Neural progenitor cell (in vitro differentiated cells): Measurements from ENCODE around the gene CELF5.

Experiments
- CTCF ChIP-seq: fragments of 200-600 bp; sonication (generic); IDR thresholded peaks from 2 replicates; pipeline ENCODE4 v1.5.1; 2017; ENCODE audit warnings: antibody characterized with exemption, mild to moderate bottlenecking
- EZH2 ChIP-seq: fragments of 200-600 bp; sonication (generic); IDR thresholded peaks from 2 replicates; pipeline ENCODE4 v1.6.1; 2017; ENCODE audit warnings: antibody characterized with exemption, mild to moderate bottlenecking, moderate library complexity

DNA sequence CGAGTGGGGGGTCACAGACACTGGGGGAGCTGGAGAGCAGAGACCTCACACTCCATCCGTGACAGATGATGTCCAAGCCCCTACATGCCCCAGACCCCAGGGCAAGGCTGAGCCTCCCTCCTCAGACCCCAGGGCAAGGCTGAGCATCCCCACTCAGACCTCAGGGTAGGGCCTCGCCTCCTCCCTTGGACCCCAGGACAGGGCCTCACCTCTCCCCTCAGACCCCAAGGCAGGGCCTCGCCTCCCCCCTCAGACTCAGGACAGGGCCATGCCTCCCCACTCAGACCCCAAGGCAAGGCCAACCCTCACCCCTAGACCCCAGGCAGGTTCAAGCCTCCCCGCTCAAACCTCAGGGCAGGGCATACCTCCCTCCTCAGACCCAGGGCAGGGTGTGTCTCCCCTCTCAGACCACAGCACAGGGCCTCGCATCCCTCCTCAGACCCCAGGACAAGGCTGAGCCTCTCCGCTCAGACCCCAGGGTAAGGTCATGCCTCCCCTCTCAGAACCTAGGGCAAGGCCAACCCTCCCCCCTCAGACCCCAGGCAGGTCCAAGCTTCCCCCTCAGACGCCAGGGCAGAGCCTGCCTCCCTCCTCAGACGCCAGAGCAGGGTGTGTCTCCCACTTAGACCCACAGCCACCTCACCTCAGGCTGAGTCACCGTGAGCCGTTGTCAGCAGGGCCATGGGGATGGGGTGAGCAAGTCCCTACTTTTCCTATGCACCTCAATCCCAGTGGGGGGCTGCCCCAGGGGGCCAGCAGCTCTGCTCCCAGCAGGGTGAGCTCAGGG, 47.6 kb upstream of the CELF5 start:
- no peak for TF ChIP-seq CTCF
- no peak for TF ChIP-seq EZH2
